Epithelial cell of umbilical artery (primary cell): Measurements from ENCODE around the gene FAM107B. TPM values are rescaled to one million over a fixed set of nuclear protein-coding genes. Genes with fewer than 3 reads are reported as not detected.

Experiments
- total RNA-seq: library from RNA; depleted of rRNA; stranded (reverse); fragments of >200 nt; gene quantifications from 2 replicates; pipeline ENCODE4 v1.2.3, GENCODE V29; 2014

Gene FAM107B
- 112 and 146 TPM in 2 replicates for total RNA-seq

GRCh38 chr10:14774797-14775196 lies at the start of gene FAM107B:
Gene FAM107B (minus strand): TSS chr10:14774897. CDS start chr10:14774663, 234 bp downstream.

Other genes with a start within 250 kb of the FAM107B start
- 0.32 and 0.61 TPM in 2 replicates for gene CDNF, start 63.1 kb upstream of the FAM107B start, total RNA-seq
- 14.9 and 23.1 TPM in 2 replicates for gene HSPA14, start 63.4 kb upstream of the FAM107B start, total RNA-seq
- gene MSANTD7, start 63.4 kb upstream of the FAM107B start, total RNA-seq, result 20.1 and 24.8 TPM in 2 replicates
- 17.2 and 30.2 TPM in 2 replicates for gene SUV39H2, start 104.0 kb upstream of the FAM107B start, total RNA-seq
- 6.2 and 8.5 TPM in 2 replicates for gene DCLRE1C, start 179.2 kb upstream of the FAM107B start, total RNA-seq
- 0.61 TPM in 1 of 2 replicates, not detected in the other for gene MEIG1, start 184.5 kb upstream of the FAM107B start, total RNA-seq